Measurements from ENCODE around the gene CHN2.

Gene CHN2

GRCh38 chr7:29190349-29191045 lies 4.1 kb upstream of the CHN2 start:
- no peaks in the 10 kb centered on the region for H3K9me3 ChIP-seq (ENCODE audit: severe bottlenecking)
- H3K36me3 ChIP-seq = no peaks in the 10 kb centered on the region
- H3K4me3 ChIP-seq (ENCODE audit: low read depth, low read length) = no peak overlapping the region
- TF ChIP-seq CTCF (IDR thresholded peaks at IDR 0.05; ENCODE audit: low read depth, low read length) = no peak
- no peak overlapping the region for H3K27ac ChIP-seq
- peaks cover 40% of the 10 kb centered on the region for H3K27me3 ChIP-seq (ENCODE audit: insufficient read depth, low read depth, severe bottlenecking)
- no peak for DNase-seq

GRCh38 chr7:29192323-29192722 lies 2.3 kb upstream of the CHN2 start:
- DNase-seq = no peak
- Histone ChIP-seq H3K36me3 (no peaks in the 10 kb centered on the region), H3K27ac (no peak overlapping the region), H3K4me3 (ENCODE audit: low read depth, low read length) (no peak overlapping the region), H3K27me3 (ENCODE audit: insufficient read depth, low read depth, severe bottlenecking) (peaks cover 55% of the 10 kb centered on the region), H3K9me3 (ENCODE audit: severe bottlenecking) (no peaks in the 10 kb centered on the region)
- no peak for TF ChIP-seq CTCF (IDR thresholded peaks at IDR 0.05; ENCODE audit: low read depth, low read length)

GRCh38 chr7:29192811-29193210 lies 1.8 kb upstream of the CHN2 start:
- H3K9me3 ChIP-seq (ENCODE audit: severe bottlenecking) = no peaks in the 10 kb centered on the region
- H3K27me3 ChIP-seq (ENCODE audit: insufficient read depth, low read depth, severe bottlenecking) = peaks cover 55% of the 10 kb centered on the region
- H3K27ac ChIP-seq = no peak overlapping the region
- no peaks in the 10 kb centered on the region for H3K36me3 ChIP-seq
- TF ChIP-seq CTCF (IDR thresholded peaks at IDR 0.05; ENCODE audit: low read depth, low read length) = no peak
- no peak overlapping the region for H3K4me3 ChIP-seq (ENCODE audit: low read depth, low read length)
- no peak for DNase-seq

GRCh38 chr7:29193316-29194205 lies 1.0 kb upstream of the CHN2 start:
- Histone ChIP-seq H3K27ac (no peak overlapping the region), H3K4me3 (ENCODE audit: low read depth, low read length) (peak overlapping the region; percentile 53)

GRCh38 chr7:29194206-29194593 lies 375 bp upstream of the CHN2 start:
- Histone ChIP-seq H3K9me3 (ENCODE audit: severe bottlenecking) (no peaks in the 10 kb centered on the region), H3K27me3 (ENCODE audit: insufficient read depth, low read depth, severe bottlenecking) (peaks cover 55% of the 10 kb centered on the region), H3K4me3 (ENCODE audit: low read depth, low read length) (peak overlapping the region; percentile 53), H3K36me3 (no peaks in the 10 kb centered on the region), H3K27ac (peak overlapping the region; percentile 22; the same call in 1 of the 2 replicates)
- TF ChIP-seq CTCF (IDR thresholded peaks at IDR 0.05; ENCODE audit: low read depth, low read length) = no peak
- peak; percentile 45 for DNase-seq

More at GRCh38 chr7:29193316-29194205, 1.0 kb upstream of the CHN2 start:
- Histone ChIP-seq H3K27me3 (ENCODE audit: insufficient read depth, low read depth, severe bottlenecking) (peaks cover 55% of the 10 kb centered on the region), H3K9me3 (ENCODE audit: severe bottlenecking) (no peaks in the 10 kb centered on the region), H3K36me3 (no peaks in the 10 kb centered on the region)
- no peak for DNase-seq
- no peak for TF ChIP-seq CTCF (IDR thresholded peaks at IDR 0.05; ENCODE audit: low read depth, low read length)

Measured in WERI-Rb-1 (cell line).